ENCODE measurements around the gene SLC46A2.

Gene SLC46A2

GRCh38 chr9:112873773-112874405, 16.8 kb downstream of the SLC46A2 start:
- peaks cover 23% of the 10 kb centered on the region for H3K36me3 ChIP-seq
- no peak for TF ChIP-seq CTCF (IDR thresholded peaks at IDR 0.05; ENCODE audit: low read depth, low read length)
- no peaks in the 10 kb centered on the region for H3K9me3 ChIP-seq (ENCODE audit: severe bottlenecking)
- DNase-seq, result no peak
- H3K4me3 ChIP-seq (ENCODE audit: low read depth, low read length), result no peak overlapping the region
- no peak overlapping the region for H3K27ac ChIP-seq
- no peaks in the 10 kb centered on the region for H3K27me3 ChIP-seq (ENCODE audit: insufficient read depth, low read depth, severe bottlenecking)

GRCh38 chr9:112872019-112872418, 18.7 kb downstream of the SLC46A2 start:
- no peak for TF ChIP-seq CTCF (IDR thresholded peaks at IDR 0.05; ENCODE audit: low read depth, low read length)
- no peak for DNase-seq
- Histone ChIP-seq H3K4me3 (ENCODE audit: low read depth, low read length) (no peak overlapping the region), H3K27me3 (ENCODE audit: insufficient read depth, low read depth, severe bottlenecking) (no peaks in the 10 kb centered on the region), H3K27ac (no peak overlapping the region), H3K36me3 (peaks cover 34% of the 10 kb centered on the region), H3K9me3 (ENCODE audit: severe bottlenecking) (no peaks in the 10 kb centered on the region)

- no peak overlapping the region for H3K27ac ChIP-seq
- TF ChIP-seq CTCF (IDR thresholded peaks at IDR 0.05; ENCODE audit: low read depth, low read length), result no peak
- no peaks in the 10 kb centered on the region for H3K27me3 ChIP-seq (ENCODE audit: insufficient read depth, low read depth, severe bottlenecking)
- no peaks in the 10 kb centered on the region for H3K9me3 ChIP-seq (ENCODE audit: severe bottlenecking)
- peaks cover 38% of the 10 kb centered on the region for H3K36me3 ChIP-seq
- DNase-seq, result no peak
- H3K4me3 ChIP-seq (ENCODE audit: low read depth, low read length), result no peak overlapping the region
Measured at GRCh38 chr9:112870556-112870955, 20.1 kb downstream of the SLC46A2 start.

GRCh38 chr9:112869917-112870316, 20.8 kb downstream of the SLC46A2 start:
- no peak for TF ChIP-seq CTCF (IDR thresholded peaks at IDR 0.05; ENCODE audit: low read depth, low read length)
- no peak for DNase-seq
- H3K27ac ChIP-seq, result no peak overlapping the region
- H3K27me3 ChIP-seq (ENCODE audit: insufficient read depth, low read depth, severe bottlenecking), result no peaks in the 10 kb centered on the region
- H3K36me3 ChIP-seq, result peaks cover 37% of the 10 kb centered on the region
- H3K4me3 ChIP-seq (ENCODE audit: low read depth, low read length), result no peak overlapping the region
- H3K9me3 ChIP-seq (ENCODE audit: severe bottlenecking), result no peaks in the 10 kb centered on the region

- Histone ChIP-seq H3K4me3 (ENCODE audit: low read depth, low read length) (no peak overlapping the region), H3K27me3 (ENCODE audit: insufficient read depth, low read depth, severe bottlenecking) (no peaks in the 10 kb centered on the region), H3K9me3 (ENCODE audit: severe bottlenecking) (no peaks in the 10 kb centered on the region), H3K27ac (no peak overlapping the region), H3K36me3 (peaks cover 44% of the 10 kb centered on the region)
- no peak for DNase-seq
- TF ChIP-seq CTCF (IDR thresholded peaks at IDR 0.05; ENCODE audit: low read depth, low read length), result no peak
Measured at GRCh38 chr9:112869041-112869529, 21.6 kb downstream of the SLC46A2 start.

- no peak overlapping the region for H3K4me3 ChIP-seq (ENCODE audit: low read depth, low read length)
- no peak for TF ChIP-seq CTCF (IDR thresholded peaks at IDR 0.05; ENCODE audit: low read depth, low read length)
- DNase-seq, result no peak
- H3K9me3 ChIP-seq (ENCODE audit: severe bottlenecking), result no peaks in the 10 kb centered on the region
- peaks cover 45% of the 10 kb centered on the region for H3K36me3 ChIP-seq
- no peaks in the 10 kb centered on the region for H3K27me3 ChIP-seq (ENCODE audit: insufficient read depth, low read depth, severe bottlenecking)
- H3K27ac ChIP-seq, result no peak overlapping the region
Measured at GRCh38 chr9:112868461-112868860, 22.2 kb downstream of the SLC46A2 start.

Data from WERI-Rb-1 (cell line).